ENCODE measurements around the gene PDGFD. TPM values are rescaled to one million over a fixed set of nuclear protein-coding genes. Genes with fewer than 3 reads are reported as not detected.

Gene PDGFD
- total RNA-seq, 1 donor from 2014 or later, result 2.2 TPM

DNA sequence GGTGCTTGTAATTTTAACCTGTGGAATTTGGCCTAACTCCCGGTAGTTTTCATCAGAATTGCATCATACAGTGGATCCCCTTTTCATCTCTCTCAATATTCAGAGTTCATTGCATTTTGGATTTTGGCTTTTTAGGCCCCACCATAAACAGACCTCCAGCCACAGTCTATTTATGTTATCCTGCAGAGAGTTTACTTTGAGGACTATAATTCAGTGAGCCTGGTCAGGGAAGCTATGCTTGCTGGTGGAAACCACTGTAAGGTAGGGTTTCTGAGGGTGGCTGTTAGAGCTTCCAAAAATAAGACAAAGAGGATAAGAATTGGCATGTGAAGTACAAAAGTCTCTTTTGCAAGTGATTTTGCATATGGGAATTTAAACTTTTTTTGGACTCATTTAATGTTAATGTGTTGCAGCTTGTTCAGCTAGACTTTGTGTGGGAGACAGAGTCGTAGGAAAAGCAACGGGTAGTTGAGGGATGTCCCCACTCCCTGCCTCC is 162.3 kb downstream of the PDGFD start:
- Mint-ChIP-seq H3K27me3 (ENCODE audit: unreplicated experiment) (no peaks in the 10 kb centered on the region), H3K27ac (ENCODE audit: unreplicated experiment) (no peak overlapping the region)

DNA sequence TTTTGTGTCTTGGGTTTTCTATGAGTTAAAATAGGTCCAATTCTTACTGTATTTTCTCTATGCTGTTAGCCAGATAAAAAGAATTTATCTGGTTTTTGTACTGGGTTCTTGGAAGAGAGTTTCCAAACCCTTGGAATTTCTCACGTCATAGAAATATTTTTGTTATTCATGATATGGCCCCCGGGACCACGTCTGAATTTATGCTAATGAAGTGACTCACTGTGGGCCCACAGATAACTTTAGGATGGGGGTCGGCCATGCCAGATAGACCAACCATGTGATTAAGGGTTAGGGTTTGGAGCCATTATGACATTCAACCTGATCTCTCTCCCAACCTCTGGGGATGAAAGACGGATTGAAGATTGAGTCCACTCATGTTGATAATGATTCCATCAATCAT is 163.1 kb downstream of the PDGFD start:
- no peak overlapping the region for H3K4me3 Mint-ChIP-seq (ENCODE audit: unreplicated experiment)
- DNase-seq (ENCODE audit: extremely low spot score, unreplicated experiment), result no peak
- peaks cover 13% of the 10 kb centered on the region for H3K4me1 Mint-ChIP-seq (ENCODE audit: unreplicated experiment)
- TF ChIP-seq, protein P1, sequence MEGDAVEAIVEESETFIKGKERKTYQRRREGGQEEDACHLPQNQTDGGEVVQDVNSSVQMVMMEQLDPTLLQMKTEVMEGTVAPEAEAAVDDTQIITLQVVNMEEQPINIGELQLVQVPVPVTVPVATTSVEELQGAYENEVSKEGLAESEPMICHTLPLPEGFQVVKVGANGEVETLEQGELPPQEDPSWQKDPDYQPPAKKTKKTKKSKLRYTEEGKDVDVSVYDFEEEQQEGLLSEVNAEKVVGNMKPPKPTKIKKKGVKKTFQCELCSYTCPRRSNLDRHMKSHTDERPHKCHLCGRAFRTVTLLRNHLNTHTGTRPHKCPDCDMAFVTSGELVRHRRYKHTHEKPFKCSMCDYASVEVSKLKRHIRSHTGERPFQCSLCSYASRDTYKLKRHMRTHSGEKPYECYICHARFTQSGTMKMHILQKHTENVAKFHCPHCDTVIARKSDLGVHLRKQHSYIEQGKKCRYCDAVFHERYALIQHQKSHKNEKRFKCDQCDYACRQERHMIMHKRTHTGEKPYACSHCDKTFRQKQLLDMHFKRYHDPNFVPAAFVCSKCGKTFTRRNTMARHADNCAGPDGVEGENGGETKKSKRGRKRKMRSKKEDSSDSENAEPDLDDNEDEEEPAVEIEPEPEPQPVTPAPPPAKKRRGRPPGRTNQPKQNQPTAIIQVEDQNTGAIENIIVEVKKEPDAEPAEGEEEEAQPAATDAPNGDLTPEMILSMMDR (IDR thresholded peaks at IDR 0.05), result no peak
- no peaks in the 10 kb centered on the region for H3K36me3 Mint-ChIP-seq (ENCODE audit: unreplicated experiment)
- no peaks in the 10 kb centered on the region for H3K9me3 Mint-ChIP-seq (ENCODE audit: unreplicated experiment)
- H3K27me3 Mint-ChIP-seq (ENCODE audit: unreplicated experiment), result no peaks in the 10 kb centered on the region
- no peak overlapping the region for H3K27ac Mint-ChIP-seq (ENCODE audit: unreplicated experiment)

More for the DNA sequence above, 162.3 kb downstream of the PDGFD start:
- TF ChIP-seq, protein P1 (IDR thresholded peaks at IDR 0.05), result no peak
- no peaks in the 10 kb centered on the region for H3K9me3 Mint-ChIP-seq (ENCODE audit: unreplicated experiment)
- DNase-seq (ENCODE audit: extremely low spot score, unreplicated experiment), result no peak
- H3K36me3 Mint-ChIP-seq (ENCODE audit: unreplicated experiment), result no peaks in the 10 kb centered on the region
- peaks cover 13% of the 10 kb centered on the region for H3K4me1 Mint-ChIP-seq (ENCODE audit: unreplicated experiment)
- no peak overlapping the region for H3K4me3 Mint-ChIP-seq (ENCODE audit: unreplicated experiment)

DNA sequence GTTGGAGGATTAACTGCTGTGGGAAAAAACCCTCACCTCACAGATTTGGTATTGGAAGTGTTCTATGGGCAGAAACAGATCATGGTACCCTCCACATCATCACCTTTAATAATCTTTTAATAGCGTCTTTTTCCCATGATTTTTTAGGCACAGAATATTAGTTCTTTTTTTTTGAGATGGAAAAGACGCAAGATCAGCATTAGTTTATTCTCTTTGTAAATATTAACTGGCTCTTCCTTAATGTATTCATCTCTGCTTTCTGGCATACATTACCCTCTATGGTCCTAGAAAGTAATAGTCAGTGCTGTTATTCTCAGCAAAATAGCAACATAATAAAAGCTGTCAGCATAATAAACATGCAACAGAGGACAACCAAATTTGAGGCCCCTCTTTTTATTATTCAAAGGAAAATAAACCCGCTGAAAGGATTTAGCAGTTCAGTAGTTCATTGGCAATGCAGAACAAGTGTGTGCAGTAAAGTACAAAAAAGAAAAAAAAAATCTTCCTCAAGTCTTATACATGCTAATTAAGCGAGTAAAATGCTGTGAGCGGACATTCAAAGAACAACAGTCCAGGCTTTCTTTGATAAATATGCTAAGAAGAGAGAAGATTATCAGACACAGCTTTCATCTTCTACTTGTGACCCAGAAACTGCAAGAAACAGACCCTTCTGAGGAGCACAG is 165.0 kb downstream of the PDGFD start:
- Mint-ChIP-seq H3K4me1 (ENCODE audit: unreplicated experiment) (peaks cover 17% of the 10 kb centered on the region), H3K9me3 (ENCODE audit: unreplicated experiment) (no peaks in the 10 kb centered on the region), H3K27ac (ENCODE audit: unreplicated experiment) (no peak overlapping the region), H3K4me3 (ENCODE audit: unreplicated experiment) (no peak overlapping the region), H3K27me3 (ENCODE audit: unreplicated experiment) (no peaks in the 10 kb centered on the region), H3K36me3 (ENCODE audit: unreplicated experiment) (no peaks in the 10 kb centered on the region)
- no peak for DNase-seq (ENCODE audit: extremely low spot score, unreplicated experiment)
- TF ChIP-seq, protein P1 (IDR thresholded peaks at IDR 0.05), result no peak

DNA sequence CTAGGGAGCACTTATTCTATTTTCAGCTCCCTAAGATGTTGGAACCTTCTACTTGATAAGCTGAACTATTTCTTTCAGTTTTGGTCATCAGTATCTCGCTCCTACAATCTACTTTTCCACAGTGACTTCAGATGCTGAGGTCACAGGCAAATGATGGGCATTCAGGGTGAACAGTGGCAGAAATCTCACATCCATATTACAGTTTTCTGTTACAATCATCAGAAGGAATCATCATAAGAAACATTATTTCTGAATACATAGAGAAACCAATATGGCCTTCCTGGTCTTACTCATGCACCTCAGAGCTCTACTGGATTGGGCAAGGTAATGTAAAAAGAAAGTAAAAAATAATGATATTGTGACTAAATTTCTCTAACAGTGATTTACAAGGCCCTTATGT is 166.9 kb downstream of the PDGFD start:
- DNase-seq (ENCODE audit: extremely low spot score, unreplicated experiment), result no peak
- H3K4me3 Mint-ChIP-seq (ENCODE audit: unreplicated experiment), result no peak overlapping the region
- H3K9me3 Mint-ChIP-seq (ENCODE audit: unreplicated experiment), result no peaks in the 10 kb centered on the region
- no peak overlapping the region for H3K27ac Mint-ChIP-seq (ENCODE audit: unreplicated experiment)
- no peaks in the 10 kb centered on the region for H3K36me3 Mint-ChIP-seq (ENCODE audit: unreplicated experiment)
- TF ChIP-seq, protein P1 (IDR thresholded peaks at IDR 0.05), result no peak
- peaks cover 16% of the 10 kb centered on the region for H3K4me1 Mint-ChIP-seq (ENCODE audit: unreplicated experiment)
- H3K27me3 Mint-ChIP-seq (ENCODE audit: unreplicated experiment), result no peaks in the 10 kb centered on the region

DNA sequence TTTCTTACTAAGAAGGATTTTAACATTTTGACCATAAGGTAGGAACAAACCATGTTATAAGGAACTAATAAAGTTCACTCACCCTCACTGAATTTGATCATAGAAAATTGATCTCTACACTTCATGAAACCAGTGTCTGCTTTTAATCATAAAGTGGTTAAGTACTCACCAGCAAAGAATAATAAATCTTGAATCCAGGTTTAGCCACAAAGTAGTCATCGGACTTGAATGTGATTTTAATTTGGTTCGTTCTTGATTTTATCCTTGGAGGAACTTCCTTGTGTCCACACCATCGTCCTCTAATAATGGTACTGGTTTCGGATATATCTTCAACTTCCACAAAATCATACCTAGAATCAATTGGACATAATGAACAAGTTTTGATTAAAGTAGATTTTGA is 168.1 kb downstream of the PDGFD start:
- H3K27me3 Mint-ChIP-seq (ENCODE audit: unreplicated experiment), result no peaks in the 10 kb centered on the region
- TF ChIP-seq, protein P1 (IDR thresholded peaks at IDR 0.05), result no peak
- DNase-seq (ENCODE audit: extremely low spot score, unreplicated experiment), result no peak
- no peak overlapping the region for H3K27ac Mint-ChIP-seq (ENCODE audit: unreplicated experiment)
- no peaks in the 10 kb centered on the region for H3K9me3 Mint-ChIP-seq (ENCODE audit: unreplicated experiment)
- no peaks in the 10 kb centered on the region for H3K36me3 Mint-ChIP-seq (ENCODE audit: unreplicated experiment)
- H3K4me1 Mint-ChIP-seq (ENCODE audit: unreplicated experiment), result peaks cover 10% of the 10 kb centered on the region
- H3K4me3 Mint-ChIP-seq (ENCODE audit: unreplicated experiment), result no peak overlapping the region

All from osteocyte (in vitro differentiated cells).